ENCODE data around the gene MGA.
"Not testable (repeated sequence)": the region's sequence is repeated elsewhere in the genome, so short reads cannot be mapped to it uniquely, and the experiment has no call there.

MGA gene

DNA sequence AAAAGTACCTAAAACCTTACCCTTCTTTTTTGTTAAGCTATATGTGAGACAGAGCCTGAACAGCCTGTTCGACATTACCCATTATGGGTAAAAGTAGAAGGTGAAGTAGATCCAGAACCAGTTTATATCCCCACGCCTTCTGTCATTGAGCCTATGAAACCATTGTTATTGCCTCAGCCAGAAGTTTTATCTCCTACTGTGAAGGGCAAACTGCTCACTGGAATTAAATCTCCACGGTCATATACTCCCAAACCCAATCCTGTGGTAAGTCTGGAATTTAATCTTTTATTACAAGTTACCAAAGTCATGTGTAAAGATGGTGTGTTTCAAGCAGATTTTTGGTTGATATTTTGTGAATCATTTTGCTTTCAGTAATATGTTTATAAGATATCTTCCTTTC is 66.9 kb downstream of the MGA start:
- DNase-seq: no peak

DNA sequence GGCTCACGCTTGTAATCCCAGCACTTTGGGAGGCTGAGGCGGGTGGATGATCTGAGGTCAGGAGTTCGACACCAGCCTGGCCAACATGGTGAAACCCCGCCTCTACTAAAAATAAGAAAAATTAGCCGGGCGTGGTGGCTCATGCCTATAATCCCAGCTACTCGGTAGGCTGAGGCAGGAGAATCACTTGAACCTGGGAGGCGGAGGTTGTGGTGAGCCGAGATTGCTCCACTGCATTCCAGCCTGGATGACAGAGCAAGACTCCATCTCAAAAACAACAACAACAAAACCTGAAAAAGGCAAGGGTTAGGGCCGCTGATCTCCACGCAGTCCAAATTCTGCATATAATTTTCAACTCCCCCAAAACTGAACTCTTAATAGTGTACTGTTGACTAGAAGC is 67.9 kb downstream of the MGA start:
- DNase-seq: not testable (repeated sequence)

DNA sequence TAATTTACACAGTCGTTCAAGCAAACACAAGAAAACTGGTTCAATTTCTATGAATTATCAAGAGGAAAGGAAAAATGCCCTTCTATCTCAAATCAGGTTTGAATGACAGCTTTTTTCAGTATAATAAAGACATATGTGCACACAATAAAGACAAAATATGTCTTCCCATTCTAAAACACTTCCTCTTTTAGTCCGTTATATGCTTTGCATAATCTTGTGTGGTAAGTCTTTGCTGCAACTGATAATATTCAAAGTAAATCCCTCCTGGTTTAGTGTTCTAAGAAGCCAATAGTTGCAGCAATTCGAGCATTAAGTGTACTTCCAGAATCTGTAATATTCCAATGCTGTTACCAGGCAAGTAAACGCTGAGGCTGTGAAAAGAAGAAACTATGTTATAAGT is 70.3 kb downstream of the MGA start:
- no peak for DNase-seq

DNA sequence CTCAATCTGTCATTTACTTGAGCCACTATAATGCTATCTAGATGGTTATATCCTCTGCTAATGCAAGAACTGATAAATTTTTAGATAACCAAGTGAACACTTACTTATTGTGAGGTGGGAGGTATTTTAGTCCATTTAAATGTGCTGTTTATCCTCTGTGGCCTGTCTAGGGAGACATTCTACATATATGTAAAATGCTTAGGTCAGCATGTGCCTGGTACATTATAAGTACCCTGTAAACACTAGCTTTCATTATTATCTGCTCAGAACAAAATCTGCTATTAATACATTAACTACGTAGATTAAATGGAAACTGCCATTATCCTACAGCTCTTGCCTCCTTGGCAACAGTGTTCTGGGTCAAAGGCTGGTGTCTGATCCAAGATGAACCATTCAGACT is 72.3 kb downstream of the MGA start:
- no peak for DNase-seq

DNA sequence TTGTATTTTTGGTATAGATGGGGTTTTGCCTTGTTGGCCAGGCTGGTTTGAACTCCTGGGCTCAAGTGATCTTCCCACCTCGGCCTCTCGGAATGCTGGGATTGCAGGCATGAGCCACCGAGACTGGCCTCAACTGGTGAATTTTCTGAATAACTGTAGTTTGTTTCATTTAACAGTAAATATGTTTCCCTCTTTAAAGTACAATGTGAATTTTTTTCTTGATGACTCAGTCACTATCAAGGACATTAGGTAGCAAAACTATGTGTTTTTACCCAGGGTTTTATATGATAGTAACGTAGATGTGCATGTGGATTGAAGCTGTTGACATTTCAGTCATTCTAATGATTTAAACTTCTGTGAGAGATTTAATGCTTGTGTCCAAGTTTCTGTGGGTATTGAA is 73.9 kb downstream of the MGA start:
- DNase-seq: no peak

DNA sequence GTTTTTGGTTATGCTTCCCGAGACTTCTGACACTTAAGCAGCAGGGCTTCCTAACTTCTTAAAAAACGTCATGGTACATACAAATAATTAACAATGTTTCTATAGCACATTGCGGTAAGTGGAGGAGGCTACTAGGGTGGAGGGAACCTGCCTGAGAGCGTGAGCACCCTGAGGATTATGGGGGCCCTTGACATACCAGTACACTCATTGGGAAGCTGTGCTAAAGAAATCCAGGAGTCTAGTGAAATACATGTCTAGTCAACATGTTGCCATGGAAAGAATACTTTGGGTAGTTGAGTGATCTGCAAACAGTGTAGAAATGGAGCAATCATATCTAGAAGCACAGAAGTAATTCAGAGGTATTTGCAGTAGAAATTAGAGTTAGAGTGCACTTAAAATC is 74.8 kb downstream of the MGA start:
- DNase-seq: no peak

DNA sequence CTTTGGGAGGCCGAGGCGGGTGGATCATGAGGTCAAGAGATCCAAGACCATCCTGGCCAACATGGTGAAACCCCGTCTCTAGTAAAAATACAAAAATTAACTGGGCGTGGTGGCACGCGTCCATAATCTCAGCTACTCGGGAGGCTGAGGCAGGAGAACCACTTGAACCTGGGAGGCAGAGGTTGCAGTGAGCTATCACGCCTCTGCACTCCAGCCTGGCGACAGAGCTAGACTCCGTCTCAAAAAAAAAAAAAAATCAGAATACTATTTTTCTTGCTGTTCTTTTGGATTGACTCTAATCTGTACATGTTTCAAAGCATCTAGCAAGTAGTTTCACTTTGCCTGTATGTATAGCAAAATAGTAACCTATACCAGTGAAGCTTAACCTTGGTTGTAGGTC is 75.3 kb downstream of the MGA start:
- not testable (repeated sequence) for DNase-seq

DNA sequence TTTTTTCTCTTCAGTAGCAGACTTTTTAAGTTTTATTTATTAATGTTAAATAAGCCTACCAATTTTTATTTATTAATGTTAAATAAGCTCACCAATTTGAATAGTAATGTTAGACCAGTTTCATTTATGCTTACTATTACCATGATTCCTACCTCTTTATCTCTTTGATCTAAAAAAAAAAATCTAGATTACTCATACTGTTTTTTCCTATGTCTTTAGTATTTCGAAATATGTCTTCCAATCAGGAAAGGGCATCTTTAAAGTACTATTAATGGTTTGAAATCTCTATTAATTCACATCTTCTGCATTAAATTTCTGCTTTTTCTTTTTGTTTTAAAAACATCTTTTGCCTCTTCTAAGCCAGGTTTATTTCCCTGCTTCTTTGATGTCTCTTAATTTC is 86.6 kb downstream of the MGA start:
- DNase-seq: no peak

DNA sequence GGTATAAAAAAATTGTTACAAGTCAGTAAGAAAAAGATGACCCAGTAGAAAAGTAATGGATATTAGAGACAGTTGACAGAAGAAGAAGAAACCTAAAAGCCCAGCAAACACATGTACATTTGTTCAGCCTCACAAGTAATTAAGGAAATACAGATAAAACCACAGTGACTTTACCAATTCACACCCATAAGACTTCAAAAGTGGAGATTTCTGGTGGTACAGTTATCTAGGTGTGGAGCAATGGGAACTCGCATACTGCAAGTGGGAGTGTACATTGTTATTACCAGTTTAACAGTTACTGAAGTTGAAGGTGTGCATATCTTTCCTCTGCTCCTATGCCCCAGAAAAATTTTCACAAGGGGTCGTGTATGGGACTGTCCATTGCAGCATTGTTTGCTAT is 96.0 kb downstream of the MGA start:
- DNase-seq: no peak

DNA sequence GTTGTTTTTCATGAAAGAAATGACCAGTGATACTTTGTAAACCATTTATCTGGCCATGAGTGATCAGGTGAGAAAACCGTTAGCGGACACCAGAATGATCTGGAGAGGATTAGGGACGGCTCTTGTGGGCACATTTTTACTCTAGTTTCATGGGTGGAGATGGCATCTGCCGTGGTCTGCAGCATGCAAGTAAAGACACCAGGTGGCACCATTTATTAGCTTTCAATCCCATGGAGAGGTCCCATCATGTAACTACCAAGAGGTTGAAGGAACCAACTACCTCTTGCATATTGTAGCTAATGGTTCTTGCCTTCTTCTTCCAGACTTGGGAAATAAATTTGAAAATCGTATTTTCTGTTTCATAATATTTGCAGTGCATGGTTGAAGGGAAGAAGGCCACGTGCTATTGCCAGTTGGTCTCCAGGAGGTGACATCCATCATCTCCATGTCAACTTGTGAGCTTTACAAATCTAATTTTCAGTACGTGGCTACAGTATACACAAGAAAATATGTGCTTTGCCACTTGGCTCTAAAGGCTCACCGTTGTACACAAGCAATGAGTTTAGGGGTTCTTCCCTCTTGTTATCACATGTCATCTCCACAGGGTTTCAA is 112.6 kb downstream of the MGA start:
- peak; percentile 31 to 60 for DNase-seq

DNA sequence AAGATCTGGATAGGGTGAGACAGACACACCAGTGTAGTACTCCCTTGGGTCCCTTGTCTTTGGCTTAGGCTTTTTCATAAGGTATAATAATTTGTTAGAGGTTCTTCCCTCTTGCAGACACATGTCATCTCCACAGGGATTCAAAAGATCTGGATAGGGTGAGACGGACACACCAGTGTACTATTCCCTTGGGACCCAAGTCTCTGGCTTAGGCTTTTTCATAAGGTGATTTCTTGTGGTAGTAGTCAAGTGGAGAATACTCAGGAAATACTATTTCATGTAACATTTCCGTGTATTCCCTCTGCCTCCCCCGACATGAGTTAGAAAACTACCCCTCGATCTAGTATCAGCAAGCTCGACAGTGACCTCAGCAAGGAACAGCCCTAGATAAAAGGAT is 113.1 kb downstream of the MGA start:
- no peak for DNase-seq

DNA sequence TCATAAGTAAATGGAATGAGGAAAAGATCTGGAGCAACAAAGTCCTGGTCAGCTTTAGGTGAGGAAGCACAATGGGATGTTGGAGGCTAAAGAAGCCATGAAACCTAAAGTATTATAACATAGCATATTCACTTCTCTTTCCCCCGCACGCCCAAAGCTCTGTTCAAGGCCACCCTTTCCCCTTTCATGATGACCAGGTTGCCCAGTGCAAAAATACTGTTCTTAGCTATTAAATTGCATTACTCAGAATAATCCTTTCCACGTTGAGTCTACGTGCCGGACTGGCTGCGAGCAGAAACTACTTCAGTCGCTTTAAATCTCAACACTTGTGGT is 113.5 kb downstream of the MGA start:
- no peak for DNase-seq

DNA sequence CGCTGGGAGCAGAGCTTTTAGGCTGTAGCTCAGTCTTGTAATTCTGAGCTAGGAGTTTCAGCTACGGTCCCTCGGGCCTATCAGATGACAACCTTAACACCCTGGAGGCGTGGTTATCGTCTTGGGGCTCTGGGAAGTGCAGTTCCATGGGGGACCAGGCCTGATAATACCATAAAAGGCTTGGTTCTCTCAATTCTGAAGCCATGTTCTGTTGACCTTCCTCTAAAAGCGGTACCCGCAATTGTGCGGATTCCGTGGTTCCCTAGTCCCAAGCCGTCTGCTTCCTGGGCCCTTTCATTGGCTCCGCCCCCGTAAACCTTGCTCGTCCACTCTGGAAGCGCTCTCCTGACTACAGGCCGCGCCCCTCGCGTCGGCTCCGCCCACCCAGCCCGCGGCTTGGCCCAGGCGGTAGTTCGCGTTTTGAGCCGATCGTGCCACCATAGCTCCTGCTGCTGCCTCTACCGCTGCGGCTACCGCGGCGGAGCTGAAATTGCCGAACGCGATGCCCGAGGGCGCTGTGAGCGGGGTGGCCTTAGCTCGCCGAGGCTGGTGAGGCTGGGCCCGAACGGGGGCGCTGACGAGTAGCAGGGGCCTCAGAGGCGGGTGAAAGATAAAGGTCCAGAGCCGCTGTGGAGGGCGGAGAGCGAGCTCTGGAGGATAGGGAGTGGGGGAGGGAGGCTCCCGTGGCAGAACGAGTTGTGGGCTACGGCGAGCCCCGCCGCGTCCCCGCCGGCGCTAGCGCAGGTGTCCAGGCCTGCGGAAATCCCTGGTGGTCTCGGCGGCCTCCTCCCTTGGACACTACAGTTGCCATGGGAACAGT is 114.1 kb downstream of the MGA start, which contains the start of gene MAPKBP1:
Gene MAPKBP1, plus strand, starts transcription at position 423 of the 820 bp plus-strand sequence. CDS start 792 bp downstream, outside the sequence.
- peak; percentile 97 for DNase-seq

DNA sequence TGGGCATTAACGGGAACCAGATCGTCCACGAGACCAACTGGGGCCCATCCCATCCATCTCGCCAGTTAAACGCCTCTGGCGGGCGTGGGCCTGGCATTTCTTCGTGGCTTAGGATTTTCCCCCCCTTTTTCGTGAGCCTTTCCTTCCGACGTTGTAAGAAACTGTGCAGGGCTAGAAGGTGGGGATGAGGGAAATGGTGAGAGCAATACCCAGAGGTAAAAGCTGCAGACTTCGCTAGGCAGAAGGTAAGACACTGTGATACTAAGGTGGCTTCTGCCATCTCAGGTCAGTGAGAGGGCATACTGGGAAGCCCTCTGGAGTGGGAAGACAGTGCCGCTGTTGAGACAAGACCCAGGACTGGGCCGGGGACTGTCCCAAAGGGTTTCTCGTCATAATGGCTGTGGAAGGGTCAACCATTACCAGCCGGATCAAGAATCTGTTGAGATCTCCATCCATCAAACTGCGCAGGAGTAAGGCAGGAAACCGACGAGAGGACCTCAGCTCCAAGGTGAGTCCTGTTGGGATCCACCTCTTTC is 114.7 kb downstream of the MGA start:
- DNase-seq: peak in 1 of 2 experiments; percentile 65

DNA sequence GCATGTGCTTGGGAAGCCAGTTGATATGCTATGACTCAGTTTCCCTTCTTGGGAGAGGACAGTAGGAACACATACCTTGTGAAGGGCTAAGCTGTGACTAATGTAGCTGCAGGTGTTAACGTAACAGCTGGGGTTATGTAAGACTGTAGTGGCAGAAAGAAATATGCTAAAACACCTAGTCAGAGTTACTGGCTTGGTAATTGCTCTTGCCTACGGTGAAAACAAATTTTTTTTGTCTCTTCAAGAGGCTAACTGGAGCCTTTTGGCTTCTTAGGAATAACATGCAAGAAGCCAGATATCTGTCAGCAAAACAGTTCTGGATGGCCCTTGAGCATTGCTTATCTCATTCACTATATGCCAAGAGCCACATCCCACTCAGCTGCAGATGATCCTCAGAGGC is 115.4 kb downstream of the MGA start:
- no peak for DNase-seq

DNA sequence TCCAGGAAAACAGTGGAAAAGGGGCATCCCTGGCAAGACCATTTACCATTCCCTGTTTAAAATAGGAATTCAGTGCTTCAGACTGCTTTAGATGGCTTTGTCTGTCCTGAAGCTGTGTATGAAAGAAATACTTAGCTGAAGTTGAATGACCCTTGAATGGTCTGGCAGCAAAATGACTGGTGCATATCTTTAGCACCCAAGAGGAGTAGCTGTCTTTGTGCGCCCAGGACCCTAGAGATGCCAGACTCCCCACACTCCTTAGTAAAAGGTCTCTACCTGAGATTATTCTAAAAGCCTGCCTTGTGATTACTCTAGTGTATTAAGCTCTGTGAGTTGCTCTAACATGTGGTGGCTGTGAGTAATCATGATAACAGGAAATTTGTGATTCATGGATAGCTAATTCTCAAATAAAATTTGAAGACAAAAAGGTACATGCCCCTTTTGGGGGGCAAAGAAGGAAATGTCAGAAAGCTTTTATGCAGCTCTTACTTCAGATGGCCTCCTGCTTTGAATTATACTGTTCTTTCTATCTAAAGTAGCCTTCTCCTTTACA is 117.3 kb downstream of the MGA start:
- no peak for DNase-seq

DNA sequence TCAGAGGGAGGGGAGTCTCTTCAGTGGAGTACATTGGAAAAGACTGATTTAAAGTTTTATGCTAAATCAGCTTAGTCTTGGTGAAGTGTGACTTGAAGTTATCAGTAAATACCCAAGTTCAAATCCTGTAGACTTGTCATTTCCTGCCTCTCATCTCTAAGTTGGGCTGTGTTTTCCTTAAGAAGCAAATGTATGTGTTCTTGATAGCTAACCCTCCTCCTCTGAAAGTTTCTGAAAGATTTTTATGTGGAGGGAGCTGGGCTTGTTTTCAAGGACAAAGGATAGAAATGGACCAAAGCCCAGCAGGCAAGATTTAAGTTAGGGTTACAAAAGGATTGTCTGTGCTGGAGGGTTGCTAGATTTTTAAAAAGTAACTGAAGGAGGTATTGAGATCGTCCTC is 118.3 kb downstream of the MGA start:
- no peak for DNase-seq

DNA sequence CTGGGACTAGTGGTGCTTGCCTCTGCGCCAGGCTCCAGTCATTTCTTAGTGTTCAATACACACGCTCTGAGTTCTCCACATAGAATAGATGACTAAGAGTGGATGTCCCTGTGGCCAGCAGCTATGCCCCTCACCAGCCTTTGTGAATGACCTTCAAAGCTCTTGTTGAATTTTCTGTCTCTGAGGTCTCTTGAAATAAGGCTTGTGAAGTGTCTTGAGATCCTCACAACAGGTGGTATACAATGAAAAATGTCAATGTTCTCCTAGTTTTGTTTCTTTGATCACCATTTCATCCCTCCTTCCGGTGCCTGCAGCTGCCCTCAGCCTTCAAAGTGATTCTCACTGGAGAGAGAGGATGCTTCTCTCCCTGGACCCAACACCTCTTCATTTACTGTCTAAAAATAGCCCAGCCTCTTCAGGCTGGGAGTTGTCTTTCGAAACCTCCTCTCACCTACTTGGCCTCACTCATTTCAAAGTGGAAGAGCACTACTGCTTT is 119.5 kb downstream of the MGA start:
- DNase-seq: no peak

DNA sequence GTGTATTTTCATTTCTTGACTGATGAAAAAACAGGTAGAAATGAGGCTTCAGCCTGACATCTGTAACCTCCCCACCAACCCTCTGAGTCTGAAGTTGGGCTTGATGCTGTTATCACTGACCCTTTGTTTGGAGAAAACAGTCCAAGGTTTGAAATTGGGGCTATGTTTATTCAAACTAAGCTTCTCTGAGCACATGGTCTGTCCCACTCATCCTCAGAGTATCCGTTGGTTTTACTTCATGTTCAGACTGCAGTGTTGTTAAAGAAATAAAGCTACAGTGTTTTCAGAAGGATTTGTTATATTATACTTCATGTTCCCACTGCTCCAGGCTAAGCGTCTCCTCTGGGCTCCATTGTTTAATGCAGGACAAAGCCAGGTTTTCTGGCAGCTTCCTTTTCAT is 120.1 kb downstream of the MGA start:
- no peak for DNase-seq

DNA sequence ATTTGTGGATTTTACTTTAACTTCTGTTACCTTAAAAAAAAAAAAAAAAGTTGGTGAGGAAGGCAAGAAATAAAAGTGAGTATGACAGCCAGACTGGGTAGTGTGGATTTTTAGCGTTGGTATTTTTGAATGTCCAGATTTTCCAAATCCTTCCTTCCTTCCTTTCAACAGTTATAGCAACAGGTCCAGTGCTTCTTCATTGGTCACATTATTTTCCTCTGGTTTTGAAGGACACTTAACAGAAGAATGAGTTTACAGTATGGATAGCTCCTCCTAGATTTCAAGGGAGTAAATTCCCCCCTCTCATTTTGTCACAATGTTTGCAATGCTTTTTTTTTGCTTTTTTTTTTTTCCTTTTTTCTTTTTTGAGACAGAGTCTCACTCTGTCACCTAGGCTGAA is 120.5 kb downstream of the MGA start:
- DNase-seq: no peak

DNA sequence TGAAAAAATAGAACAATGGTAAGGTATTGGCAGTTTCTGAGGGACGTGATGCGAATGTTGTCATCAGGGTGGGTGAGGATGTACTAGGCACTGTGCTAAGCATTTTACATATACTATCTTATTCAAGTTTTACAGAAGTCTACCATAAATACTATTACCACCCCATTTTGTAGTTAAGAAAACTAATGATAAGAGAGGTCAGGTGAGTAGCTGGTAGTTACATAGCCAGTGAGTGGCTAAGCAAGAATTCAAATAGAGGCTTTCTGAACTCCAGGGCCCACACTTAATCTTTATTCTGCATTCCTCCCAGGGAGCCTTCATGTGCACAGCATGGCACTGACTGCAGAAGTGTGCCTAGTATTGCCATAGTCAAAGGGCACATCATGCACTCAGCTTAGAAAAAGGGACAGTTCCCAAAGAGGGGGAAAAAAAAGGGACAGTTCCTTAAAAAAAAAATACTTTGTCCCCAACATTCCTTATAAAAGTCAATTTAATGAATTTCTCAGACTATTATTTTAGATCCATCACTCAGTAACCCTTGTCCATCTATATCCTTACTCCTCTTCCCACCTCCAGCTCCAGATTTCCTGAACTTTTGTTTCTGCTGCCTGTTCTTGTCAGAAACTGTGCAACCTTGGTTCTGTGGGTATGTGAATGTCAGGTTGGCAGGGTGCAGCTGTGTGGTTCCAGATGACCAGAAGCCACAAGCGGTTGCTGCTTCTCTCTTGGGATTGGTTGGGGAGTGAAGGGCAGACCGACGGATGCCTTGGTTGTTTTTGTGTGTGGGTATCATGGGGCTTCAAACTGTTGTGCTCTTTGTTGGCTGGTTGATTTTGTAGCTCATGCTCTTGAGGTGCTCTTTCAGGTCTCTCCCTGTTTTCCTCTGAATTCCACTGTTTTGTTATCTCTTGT is 122.4 kb downstream of the MGA start:
- DNase-seq: no peak

DNA sequence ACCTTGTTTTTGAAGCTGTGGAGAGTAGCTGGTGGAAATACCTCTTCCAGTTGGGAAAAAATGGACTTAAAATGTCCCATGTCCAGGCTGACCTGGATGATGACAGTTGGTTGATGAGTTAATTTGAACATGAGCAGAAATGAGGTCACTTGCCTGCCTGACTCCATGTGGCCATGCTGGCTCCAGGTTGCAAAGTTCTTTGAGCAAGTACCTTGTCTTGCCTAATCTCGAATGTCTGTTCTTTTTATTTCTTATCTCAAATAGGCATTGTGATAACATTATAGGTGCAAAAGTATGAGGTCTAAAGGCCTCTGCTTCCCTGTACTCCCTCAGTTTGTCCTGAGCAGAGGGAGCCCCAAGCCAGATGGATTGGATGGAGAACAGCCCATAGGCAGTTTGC is 123.1 kb downstream of the MGA start:
- DNase-seq: no peak

DNA sequence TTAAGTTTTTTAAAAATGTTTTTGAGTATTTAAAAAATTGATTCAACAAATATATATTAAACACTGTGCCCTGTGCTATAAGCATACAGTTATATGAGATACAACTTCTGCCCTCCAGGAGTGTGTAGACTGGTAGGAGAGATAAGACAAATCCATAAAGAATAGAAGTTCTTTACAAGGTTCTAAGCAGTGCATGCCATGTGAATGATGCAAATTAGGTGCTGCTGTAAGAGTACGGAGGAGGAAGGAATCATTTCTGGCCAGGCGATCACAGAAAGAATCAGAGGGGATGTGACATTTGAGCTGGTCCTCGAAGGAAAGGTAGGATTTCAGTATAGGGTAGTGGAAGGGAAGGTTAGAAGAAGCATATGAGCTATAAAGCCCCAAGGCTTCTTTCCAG is 128.1 kb downstream of the MGA start:
- DNase-seq: no peak
